Endodermal cell (in vitro differentiated cells): ENCODE data around the gene ALDH1A1. TPM values are rescaled to one million over a fixed set of nuclear protein-coding genes. Genes with fewer than 3 reads are reported as not detected.

Experiments
- DNase-seq: peaks from one replicate; pipeline ENCODE4 v3.0.0-alpha.2; 2017
- H3K27ac ChIP-seq: 2 replicates; pipeline ENCODE4 v1.5.1; 2013; ENCODE audit warnings: mild to moderate bottlenecking, low read depth, low read length, moderate library complexity
- H3K27me3 ChIP-seq: 2 replicates; pipeline ENCODE4 v1.6.1; 2013; ENCODE audit warnings: mild to moderate bottlenecking, low read length, moderate library complexity; ENCODE audit not compliant: insufficient read depth, control insufficient read depth, poor library complexity, severe bottlenecking
- H3K36me3 ChIP-seq: 2 replicates; pipeline ENCODE4 v1.7.0; 2013; ENCODE audit warnings: mild to moderate bottlenecking, low read length, moderate library complexity; ENCODE audit not compliant: control insufficient read depth, insufficient read depth
- H3K4me1 ChIP-seq: one replicate; pipeline ENCODE4 v1.7.0; 2013; ENCODE audit warnings: low read length; ENCODE audit not compliant: control insufficient read depth, insufficient read depth
- H3K4me3 ChIP-seq: 2 replicates; pipeline ENCODE4 v1.5.1; 2013; ENCODE audit warnings: mild to moderate bottlenecking, low read length, moderate library complexity
- H3K9ac ChIP-seq: 2 replicates; pipeline ENCODE4 v1.6.1; 2013; ENCODE audit warnings: mild to moderate bottlenecking, low read length, moderate library complexity; ENCODE audit not compliant: poor library complexity, severe bottlenecking; ENCODE audit errors: extremely low read depth
- H3K9me3 ChIP-seq: 2 replicates; pipeline ENCODE4 v1.6.1; 2013; ENCODE audit warnings: mild to moderate bottlenecking, low read length, moderate library complexity; ENCODE audit not compliant: control insufficient read depth
- H3K27ac Mint-ChIP-seq: 2 replicates; pipeline ENCODE4 v1.8.0; 2020; ENCODE audit warnings: mixed read lengths
- H3K27me3 Mint-ChIP-seq: 2 replicates; pipeline ENCODE4 v1.8.0; 2021; ENCODE audit warnings: mild to moderate bottlenecking, mixed read lengths; ENCODE audit not compliant: insufficient read depth
- H3K36me3 Mint-ChIP-seq: 2 replicates; pipeline ENCODE4 v1.8.0; 2020; ENCODE audit warnings: low read depth, mixed read lengths
- H3K4me1 Mint-ChIP-seq: 2 replicates; pipeline ENCODE4 v1.8.0; 2020; ENCODE audit warnings: mixed read lengths
- H3K4me3 Mint-ChIP-seq: 2 replicates; pipeline ENCODE4 v1.8.0; 2020; ENCODE audit warnings: mild to moderate bottlenecking, moderate library complexity, mixed read lengths
- H3K9me3 Mint-ChIP-seq: 2 replicates; pipeline ENCODE4 v1.8.0; 2020; ENCODE audit warnings: mild to moderate bottlenecking, mixed read lengths
- WGBS, 2 experiments: methylation state at CpG; one replicate each; pipeline versions ENCODE4 v1.1.5 to v1.1.7; 2013; ENCODE audit warnings: missing lambda C conversion rate in 2 of 2, mixed read lengths in 1 of 2; ENCODE audit not compliant: insufficient coverage in 1 of 2, insufficient read length in 1 of 2; 5-methylcytosine and 5-hydroxymethylcytosine counted together
- total RNA-seq, 2 donors: library from RNA; stranded (reverse); fragmentation: NEBNext Ultra II Directional in 1 of 2; extraction: Animal tissue kit (Norgen Biotek cat#: 25700) in 1 of 2; gene quantifications; 2 replicates in 1 of 2; 3 replicates in 1 of 2; pipeline ENCODE4 v1.2.1, GENCODE V29; 2021
- TF ChIP-seq, protein P1 (sequence below): fragments of 200-600 bp; sonication (generic); conservative IDR thresholded peaks from 2 replicates; pipeline ENCODE4 v1.5.0; 2021; ENCODE audit warnings: antibody characterized with exemption, mild to moderate bottlenecking

ALDH1A1 gene
- total RNA-seq, 2 donors from 2014 or later: 3.5 to 4.6 TPM

DNA sequence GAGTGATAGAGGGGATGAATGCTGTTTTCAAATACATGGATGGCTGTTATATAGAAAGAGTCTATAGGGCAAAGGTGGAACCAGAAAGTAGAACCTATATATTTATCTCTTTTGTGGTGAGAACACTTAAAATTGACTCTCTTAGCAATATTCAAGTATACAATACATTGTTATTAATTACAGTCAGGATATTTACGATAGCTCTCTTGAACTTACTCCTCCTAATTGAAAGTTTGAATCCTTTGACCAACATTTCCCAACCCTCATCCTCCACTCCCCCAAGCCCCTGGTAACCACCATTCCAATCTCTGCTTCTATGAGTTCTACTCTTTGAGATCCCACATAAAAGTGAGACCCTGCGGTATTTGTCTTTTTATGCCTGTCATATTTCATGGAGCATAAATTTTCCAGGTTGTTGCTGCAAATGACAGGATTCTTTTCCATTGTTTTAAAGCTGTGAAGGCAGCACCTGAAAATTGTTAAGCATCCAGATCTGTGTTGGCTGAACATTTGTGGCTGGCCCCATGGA is 41.5 kb downstream of the ALDH1A1 start:
- Histone ChIP-seq H3K4me3 (no peak overlapping the region), H3K36me3 (no peaks in the 10 kb centered on the region), H3K27ac (no peak overlapping the region), H3K4me1 (no peaks in the 10 kb centered on the region), H3K9ac (no peak overlapping the region), H3K27me3 (no peaks in the 10 kb centered on the region), H3K9me3 (no peaks in the 10 kb centered on the region)
- no peak for DNase-seq
- Mint-ChIP-seq H3K27ac (no peak overlapping the region), H3K4me3 (no peak overlapping the region), H3K27me3 (no peaks in the 10 kb centered on the region), H3K9me3 (no peaks in the 10 kb centered on the region), H3K36me3 (no peaks in the 10 kb centered on the region), H3K4me1 (no peaks in the 10 kb centered on the region)
- TF ChIP-seq, protein P1, sequence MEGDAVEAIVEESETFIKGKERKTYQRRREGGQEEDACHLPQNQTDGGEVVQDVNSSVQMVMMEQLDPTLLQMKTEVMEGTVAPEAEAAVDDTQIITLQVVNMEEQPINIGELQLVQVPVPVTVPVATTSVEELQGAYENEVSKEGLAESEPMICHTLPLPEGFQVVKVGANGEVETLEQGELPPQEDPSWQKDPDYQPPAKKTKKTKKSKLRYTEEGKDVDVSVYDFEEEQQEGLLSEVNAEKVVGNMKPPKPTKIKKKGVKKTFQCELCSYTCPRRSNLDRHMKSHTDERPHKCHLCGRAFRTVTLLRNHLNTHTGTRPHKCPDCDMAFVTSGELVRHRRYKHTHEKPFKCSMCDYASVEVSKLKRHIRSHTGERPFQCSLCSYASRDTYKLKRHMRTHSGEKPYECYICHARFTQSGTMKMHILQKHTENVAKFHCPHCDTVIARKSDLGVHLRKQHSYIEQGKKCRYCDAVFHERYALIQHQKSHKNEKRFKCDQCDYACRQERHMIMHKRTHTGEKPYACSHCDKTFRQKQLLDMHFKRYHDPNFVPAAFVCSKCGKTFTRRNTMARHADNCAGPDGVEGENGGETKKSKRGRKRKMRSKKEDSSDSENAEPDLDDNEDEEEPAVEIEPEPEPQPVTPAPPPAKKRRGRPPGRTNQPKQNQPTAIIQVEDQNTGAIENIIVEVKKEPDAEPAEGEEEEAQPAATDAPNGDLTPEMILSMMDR: no peak
- WGBS, 2 experiments: 95 to 100% methylated on average over 2 of the region's 2 CpGs

DNA sequence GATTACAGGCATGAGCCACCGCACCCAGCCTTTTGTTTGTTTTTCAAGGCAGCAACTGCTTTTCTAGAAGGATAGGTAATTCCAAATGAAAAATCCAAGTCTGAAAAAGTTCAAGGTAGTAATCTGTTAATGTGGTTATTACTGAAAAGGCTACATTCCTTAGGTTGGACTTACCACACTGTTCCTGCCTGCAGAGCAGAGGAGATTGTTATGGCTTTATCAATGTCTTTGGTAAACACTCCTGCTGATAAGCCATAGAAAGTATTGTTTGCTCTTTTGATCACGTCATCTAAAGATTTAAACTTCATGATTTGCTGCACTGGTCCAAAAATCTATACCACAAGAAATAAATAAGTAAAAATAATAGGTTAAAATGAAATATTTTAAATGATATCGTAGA is 43.4 kb downstream of the ALDH1A1 start:
- Mint-ChIP-seq H3K27ac (no peak overlapping the region), H3K4me3 (no peak overlapping the region), H3K27me3 (no peaks in the 10 kb centered on the region), H3K4me1 (no peaks in the 10 kb centered on the region), H3K9me3 (no peaks in the 10 kb centered on the region), H3K36me3 (no peaks in the 10 kb centered on the region)
- Histone ChIP-seq H3K36me3 (no peaks in the 10 kb centered on the region), H3K27me3 (no peaks in the 10 kb centered on the region), H3K4me3 (no peak overlapping the region), H3K9ac (no peak overlapping the region), H3K9me3 (no peaks in the 10 kb centered on the region), H3K4me1 (no peaks in the 10 kb centered on the region), H3K27ac (no peak overlapping the region)
- 77% methylated on average over 2 of the region's 3 CpGs; no CpG with 5 or more reads in 1 of the 2 experiments for WGBS, 2 experiments
- no peak for DNase-seq
- TF ChIP-seq, protein P1: no peak

DNA sequence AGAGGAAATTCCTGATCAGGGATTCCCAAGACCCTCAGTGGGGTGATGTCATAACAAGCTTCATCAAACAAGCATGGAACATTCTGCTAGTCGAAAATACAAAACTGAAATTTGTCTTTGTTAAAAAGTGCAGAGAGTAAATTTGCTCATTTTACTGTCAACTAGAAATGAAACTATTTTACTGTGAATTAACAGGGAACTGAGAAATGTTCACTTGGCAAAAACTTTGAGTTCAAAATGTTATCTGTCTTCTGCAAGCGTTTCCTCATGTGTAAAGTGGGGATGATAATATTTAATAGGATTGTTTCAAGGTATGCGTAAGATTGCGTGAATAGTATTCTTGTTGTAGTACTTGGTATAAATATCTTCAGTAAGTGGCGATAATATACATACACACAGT is 45.4 kb downstream of the ALDH1A1 start:
- no peak overlapping the region for H3K27ac Mint-ChIP-seq
- H3K4me1 Mint-ChIP-seq: no peaks in the 10 kb centered on the region
- H3K4me3 Mint-ChIP-seq: no peak overlapping the region
- no peaks in the 10 kb centered on the region for H3K9me3 ChIP-seq
- no peaks in the 10 kb centered on the region for H3K27me3 Mint-ChIP-seq
- no peaks in the 10 kb centered on the region for H3K36me3 Mint-ChIP-seq
- H3K4me1 ChIP-seq: no peaks in the 10 kb centered on the region
- no peak for DNase-seq
- no peaks in the 10 kb centered on the region for H3K27me3 ChIP-seq
- no peaks in the 10 kb centered on the region for H3K9me3 Mint-ChIP-seq
- TF ChIP-seq, protein P1: no peak
- H3K9ac ChIP-seq: no peak overlapping the region
- H3K36me3 ChIP-seq: no peaks in the 10 kb centered on the region
- no peak overlapping the region for H3K4me3 ChIP-seq
- H3K27ac ChIP-seq: no peak overlapping the region
- WGBS, 2 experiments: 100% methylated on average over 2 to 4 of the region's 5 CpGs
